Stimulated activated naive CD8-positive, alpha-beta T cell treated with anti-CD3 and anti-CD28 coated beads, Interleukin-15, Interleukin-2, amounts not matched to agents 100 U/mL and 50 U/mL, for 24 hours (primary cell): ENCODE results near the gene CLASP1.

Source experiments
- ATAC-seq: fragments of 150-1000 bp; cut with Tn5 transposase; one replicate; pipeline ENCODE4 v1.10.0; 2021
- DNase-seq: peaks from one replicate; pipeline ENCODE4 v3.0.0; 2021

The CLASP1 gene

DNA sequence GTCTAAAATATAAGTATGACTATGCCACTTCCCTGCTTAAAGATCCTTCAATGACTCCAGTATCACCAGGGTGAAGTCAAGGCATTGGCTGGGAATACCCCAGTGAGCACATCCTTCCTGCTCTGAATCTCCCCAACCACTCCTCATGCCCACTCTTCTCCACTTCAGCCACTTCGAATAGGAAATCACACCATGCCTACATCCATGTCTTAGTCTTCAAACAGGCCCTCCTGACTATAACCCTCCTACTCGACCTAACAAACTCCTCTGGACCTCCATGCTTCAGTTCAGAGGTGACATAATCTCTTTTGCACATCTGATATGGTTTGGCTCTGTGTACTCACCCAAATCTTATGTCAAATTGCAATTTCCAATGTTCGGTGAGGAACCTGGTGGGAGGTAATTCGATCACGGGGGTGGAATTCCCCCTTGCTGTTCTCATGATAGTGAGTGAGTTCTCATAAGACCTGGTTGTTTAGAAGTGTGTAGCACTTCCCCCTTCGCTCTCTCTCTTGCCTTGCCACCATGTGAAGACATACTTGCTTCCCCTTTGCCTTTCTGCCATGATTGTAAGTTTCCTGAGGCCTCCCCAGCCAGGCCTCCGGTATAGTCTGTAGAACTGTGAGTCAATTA lies 276.4 kb downstream of the CLASP1 start:
- ATAC-seq = no peak
- no peak for DNase-seq

DNA sequence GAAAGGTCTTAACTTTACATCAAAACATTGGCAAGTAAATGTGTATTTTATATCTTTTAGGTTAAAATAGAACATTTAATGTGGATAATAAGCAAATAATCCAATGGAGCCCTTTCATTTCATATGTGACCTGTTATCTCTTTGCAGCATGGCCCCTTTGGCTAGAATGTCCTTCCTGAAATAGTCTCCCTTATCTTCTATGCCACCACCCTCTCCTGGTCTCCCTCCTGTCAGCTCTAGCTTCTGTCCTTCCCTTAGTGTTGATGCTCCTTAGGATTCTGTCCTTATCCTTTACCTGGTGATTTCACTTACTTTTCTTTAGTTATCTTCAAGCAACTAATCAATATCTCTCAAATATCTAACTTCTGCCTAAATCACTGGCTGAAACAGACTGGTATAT lies 277.2 kb downstream of the CLASP1 start:
- no peak for ATAC-seq

DNA sequence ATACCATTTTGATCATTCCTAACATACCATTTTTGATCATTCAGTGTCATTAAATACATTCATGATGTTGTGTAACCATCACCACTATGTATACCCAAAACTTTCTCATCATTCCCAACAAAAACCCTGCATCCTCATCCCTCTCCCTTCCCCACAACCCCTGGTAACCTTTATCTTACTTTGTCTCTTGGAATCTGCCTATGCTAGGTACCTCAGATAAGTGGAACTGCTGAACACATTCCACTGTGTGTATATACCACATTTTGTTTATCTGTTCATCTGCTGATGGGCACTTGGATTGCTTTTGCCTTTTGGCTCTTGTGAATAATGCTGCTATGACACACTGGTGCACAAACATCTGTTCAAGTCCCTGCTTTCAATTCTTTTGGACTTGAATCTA lies 280.4 kb downstream of the CLASP1 start:
- DNase-seq (no peak), ATAC-seq (no peak)

More for the DNA sequence above, 277.2 kb downstream of the CLASP1 start:
- no peak for DNase-seq

DNA sequence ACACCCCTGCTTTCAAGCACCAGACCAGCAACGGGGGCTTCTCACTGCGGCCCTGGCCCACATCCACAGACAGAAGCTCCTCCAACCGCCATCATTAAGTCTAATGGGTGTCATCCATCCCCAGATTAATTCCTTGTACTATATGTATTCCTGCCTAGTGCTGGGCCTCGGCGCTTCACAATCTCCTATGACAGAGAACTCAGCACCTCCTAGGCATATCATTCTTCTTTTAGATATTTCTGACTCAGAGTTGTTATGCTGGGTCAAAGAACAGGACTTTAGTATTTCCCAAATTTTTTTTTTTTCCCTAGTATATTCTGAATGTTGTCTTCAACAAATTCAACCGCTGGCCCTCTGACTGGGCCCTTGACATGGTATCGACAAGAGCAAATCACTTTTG lies 281.1 kb downstream of the CLASP1 start:
- no peak for ATAC-seq
- no peak for DNase-seq

DNA sequence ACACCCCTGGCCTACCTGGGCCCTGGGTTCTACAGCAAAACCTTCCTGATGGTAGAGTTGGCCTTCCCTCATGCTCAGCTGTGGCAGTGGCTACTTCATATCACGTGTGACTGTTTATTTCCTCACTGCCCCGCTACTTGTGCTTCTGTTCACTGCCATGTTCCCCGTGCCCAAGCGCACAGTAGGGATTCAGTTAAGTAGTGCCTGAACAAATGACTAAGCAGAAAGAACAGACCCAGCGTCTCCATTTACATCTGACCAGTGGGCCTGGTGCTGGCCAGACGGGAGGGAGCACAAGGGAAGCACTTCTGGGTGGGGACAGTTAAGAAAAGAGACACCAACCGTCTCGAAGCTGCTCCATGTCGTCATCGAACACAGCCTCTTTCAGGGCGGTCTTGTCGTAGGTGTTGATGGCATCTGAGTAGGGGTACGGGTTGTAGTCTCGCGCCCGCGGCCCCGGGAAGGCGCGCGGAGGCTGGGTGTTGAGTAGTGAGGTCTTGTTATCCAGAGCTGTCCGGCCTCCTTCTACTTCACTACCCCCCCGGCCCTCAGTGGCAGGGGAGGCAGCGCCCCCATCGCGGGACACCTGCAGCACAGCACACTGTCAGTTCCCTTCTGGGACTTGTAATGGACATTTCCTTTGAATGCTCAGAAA lies 281.9 kb downstream of the CLASP1 start:
- ATAC-seq = no peak
- no peak for DNase-seq

DNA sequence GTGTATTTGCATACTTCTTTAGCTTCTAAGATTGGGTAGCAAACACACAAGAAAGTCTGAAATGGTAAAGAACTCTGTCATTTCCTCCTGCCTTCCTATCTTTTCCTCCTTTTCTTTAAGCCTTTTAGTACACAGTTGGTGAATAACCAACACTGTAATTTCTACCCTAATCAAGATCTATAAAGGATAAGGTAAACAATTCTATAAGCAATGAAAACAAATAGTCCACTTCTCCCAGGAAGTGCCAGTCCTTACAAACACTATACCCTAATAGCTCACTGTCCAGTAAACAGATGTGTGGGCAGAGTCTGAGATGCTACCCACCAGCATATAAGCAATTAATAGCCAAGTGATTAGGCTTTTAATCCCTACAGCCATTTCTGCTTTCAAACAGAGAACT lies 283.2 kb downstream of the CLASP1 start:
- DNase-seq (no peak), ATAC-seq (no peak)

DNA sequence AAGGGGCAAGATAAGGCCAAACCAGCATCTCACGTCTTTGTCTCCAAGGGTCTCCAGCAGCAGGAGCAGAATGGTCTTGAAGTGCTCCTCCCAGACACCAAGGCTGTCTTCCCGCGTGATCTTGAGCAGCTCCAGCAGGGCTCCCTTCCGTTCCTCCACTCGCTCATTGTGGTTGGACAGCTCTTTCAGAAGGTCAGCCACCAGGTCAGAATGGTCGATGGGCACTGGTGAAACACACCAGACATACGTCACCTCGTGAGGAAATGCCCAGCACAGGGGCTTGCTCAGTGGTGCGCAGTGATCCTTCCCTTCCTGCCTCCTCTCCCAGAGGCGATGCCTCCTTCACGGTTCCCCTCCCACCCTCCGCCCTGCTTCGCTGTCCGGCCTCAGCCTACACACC lies 284.2 kb downstream of the CLASP1 start:
- no peak for ATAC-seq
- no peak for DNase-seq

DNA sequence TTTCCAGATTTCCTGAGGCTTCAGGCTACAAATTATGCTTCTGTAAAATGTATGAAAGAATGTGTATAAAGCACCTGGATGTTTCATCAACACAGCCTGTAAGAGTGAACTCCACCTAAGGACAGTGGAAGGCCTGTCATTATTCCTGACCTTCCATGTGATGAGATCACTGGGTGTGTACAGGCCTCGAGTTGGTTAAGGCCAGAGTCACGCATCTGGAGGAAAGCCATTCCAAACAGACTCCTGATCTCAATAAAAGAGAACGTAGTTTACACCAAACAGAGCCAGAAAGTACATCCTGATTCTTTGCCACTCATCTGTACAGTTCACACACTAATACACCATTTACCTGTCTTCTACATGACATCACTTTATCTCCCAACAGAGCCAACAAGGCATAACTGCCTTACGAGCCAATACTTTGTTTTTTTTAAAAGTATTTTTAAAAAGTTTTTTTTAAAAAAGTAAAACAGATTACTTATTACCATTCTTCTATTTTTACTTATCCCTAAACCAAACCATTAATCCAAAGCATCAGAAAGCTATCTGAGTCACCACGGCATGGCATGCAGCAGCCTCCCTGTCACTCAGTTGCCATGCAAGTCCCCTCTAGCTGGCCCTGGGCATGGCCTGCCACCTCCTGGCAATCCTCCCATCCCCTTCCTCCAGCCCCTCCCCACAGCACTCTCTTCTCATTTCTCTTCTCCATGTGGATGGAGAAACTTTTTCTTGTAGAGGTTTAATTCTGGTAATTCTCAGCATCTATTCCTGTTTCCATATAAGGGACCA lies 285.4 kb downstream of the CLASP1 start:
- no peak for DNase-seq
- ATAC-seq = no peak

DNA sequence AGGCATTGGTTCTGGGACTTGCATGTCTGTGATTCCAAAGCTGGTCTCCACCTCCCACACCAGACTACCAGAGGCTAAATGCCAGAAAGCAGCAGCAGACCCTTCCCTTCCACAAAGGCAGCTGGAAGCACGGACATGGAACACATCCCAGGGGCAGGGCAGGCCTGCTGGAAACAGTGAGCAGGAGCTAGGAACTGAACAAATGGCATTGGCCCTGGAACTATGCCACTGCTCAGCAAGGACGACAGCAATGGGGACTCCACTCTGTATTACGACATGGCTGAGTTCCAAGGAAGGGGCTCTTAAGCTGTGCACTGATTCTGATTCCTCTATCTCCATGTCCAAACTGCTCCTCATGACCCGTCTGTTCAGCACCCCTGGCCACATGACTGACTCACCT lies 286.5 kb downstream of the CLASP1 start:
- ATAC-seq (no peak), DNase-seq (no peak)

DNA sequence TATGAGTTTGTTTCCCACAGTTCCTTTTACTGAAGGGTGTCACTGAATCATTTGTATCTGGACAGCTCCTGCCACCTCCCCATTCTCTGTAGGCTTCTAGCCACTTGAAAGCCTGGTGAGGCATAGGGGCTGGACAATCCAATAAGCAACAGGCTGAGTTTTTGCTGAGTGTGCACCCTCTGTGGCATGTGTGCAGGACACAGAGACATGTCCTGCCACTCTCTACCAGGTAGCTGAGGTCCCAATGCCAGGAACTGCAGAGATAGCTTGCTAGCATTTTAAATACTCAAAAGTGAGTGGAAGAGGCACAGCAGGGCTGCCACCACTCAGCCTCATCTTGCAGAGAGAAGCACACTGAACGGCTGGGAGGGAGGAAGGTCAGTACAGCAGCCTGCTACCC lies 287.0 kb downstream of the CLASP1 start:
- DNase-seq = no peak
- no peak for ATAC-seq

DNA sequence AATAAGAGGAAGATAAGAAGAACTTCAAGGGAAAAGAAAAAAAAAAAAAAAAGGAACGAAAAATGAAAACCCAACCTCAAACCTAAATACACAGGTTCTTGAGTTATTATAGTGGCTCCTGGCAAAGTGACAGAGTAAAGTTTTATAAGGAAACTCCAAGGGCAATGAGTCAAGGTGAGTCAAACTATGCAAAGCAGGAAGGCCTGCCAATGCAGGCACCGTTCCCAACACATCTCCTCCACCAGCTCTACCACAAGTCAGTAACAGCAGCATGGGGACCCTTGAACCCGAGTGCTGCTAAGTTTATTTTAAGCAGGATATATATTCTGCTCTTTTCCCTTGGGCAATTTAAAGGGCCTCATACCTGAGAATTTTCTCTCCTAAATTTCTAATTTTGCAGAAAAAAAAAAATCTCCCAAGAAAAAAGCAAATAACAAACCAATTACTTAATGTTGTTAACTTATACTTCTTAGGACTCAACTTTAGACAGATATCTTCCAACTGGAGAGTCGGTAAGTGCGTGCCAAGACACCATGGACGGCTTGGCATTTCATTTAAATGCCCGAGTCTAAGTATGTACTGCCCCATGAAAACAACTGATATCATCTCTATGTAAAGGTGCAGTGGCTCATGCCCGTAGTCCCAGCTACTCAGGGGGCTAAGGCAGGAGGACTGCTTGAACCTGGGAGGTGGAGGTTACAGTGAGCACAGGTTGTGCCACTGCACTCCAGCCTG lies 288.5 kb downstream of the CLASP1 start:
- DNase-seq (no peak), ATAC-seq (peak; percentile 70)

DNA sequence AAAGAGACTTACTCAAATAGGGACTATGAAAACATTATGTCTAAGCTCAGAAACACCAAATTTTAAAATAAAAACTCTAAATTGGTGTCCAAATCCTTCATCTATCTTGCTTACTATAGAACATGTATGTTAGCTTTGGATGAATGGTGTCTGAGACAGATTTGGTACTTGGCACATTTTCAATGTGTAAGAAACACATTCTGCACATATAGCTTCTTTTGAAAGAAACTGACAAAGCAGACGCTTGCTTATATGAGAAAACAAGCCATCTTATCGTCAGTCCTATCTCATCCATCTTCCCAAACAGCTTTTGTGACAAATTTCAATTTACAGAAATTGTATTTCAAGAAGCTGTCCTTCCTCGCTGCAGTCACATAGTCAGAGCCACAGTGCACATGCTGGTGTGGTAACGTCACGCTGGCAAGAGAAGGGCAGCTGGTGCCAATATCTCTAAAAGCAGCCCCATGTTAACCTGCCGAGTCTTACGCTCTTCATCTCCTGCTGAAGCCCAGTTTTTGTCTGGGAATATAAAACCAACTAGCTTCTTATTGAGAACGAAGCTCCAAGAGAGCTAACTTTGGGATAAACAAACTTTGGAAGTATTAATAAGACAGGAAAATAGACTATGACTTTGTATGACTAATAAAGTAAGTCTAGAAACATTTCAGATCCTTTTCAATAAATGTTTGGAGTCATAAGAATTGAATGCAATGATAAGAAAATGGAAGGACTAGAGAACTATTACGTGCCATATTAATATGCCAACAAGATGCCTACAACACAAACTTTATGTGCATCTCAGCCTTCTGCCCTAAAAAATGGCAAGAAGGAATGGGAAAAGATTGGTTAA lies 289.3 kb downstream of the CLASP1 start:
- ATAC-seq (no peak), DNase-seq (no peak)

DNA sequence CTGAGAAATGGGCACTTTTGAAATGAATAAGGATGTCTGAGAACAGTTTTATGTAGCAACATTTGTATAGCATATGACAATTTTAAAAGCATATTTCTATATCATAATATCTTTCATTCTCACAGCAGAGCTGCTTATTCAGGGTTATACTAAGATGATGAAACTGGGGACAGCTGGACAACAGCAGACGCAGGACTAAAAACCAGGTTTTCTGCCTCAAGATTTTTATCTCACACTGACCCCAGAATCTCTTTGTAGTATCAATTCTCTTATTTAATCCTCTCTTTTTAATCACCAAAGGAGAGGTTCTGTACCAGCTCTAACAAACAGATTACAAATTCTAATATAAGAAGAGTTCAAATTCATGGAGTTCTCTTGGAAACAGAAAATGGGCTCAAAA lies 290.1 kb downstream of the CLASP1 start:
- no peak for DNase-seq
- no peak for ATAC-seq

DNA sequence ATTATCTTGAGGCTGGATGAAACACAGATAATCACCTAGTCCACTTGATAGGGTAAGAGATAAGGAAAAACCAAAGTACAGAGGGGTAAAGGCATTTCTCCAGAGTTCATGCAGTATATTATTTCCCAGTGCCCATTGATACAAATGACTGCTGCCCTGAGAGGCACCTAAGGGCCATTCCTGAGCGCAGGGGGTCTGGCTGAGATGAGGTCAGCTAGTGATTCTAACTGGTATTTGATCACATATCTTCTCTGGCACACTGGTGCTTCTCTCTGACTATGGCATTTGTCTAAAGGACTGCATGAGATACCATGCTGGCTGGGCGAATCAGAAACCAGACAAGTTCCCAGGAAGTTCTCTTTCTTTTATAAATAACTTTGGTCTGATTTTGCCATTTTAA lies 291.0 kb downstream of the CLASP1 start:
- ATAC-seq = no peak

DNA sequence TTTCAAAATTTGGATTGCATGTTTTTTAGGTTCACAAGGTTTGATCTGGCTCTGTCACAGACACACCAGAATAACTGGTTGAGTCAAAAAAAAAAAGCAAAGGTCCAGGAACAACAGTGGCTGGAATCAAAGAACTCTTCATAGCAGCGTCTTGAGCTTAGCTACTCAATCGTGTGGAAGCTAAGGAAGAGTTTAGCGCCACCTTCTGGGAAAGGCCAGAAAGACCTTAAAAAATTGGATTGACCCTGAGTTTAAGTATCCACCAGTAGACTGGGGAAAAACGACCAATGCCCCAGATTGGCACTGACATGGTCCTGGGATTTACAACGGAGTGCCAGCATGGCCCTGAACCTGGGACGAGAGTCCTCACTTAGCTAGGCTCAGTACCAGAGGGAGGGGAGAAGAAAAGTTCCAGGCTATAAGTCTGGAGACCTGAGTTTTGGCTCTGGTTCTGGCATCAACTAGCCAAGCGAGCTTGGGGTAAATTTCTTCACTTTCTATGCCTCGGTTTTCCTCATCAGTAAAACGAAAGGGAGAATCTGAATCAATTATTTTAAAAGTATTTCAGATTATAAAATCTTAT lies 293.1 kb downstream of the CLASP1 start:
- no peak for ATAC-seq
- peak; percentile 10 for DNase-seq

More for the DNA sequence above, 291.0 kb downstream of the CLASP1 start:
- DNase-seq = no peak

DNA sequence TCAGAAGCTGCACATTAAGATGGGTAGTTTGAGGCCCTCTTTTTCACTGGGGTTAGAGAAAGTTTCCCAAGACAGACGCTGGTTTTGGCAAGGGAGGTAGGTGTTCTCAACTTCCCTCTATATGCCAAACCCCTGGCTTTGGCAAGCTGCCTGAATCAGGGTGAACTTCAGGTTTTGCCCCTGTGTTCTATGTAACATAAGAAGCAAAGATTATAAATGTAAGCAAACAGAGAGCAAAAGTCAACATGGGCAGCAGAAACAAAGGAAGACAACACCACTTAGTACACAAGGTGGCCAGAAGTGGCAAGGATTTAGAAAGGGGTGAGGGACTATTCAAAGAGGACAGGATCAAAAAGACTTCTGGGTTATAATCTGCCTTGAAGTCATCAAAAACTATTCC lies 293.8 kb downstream of the CLASP1 start:
- ATAC-seq (no peak), DNase-seq (no peak)

DNA sequence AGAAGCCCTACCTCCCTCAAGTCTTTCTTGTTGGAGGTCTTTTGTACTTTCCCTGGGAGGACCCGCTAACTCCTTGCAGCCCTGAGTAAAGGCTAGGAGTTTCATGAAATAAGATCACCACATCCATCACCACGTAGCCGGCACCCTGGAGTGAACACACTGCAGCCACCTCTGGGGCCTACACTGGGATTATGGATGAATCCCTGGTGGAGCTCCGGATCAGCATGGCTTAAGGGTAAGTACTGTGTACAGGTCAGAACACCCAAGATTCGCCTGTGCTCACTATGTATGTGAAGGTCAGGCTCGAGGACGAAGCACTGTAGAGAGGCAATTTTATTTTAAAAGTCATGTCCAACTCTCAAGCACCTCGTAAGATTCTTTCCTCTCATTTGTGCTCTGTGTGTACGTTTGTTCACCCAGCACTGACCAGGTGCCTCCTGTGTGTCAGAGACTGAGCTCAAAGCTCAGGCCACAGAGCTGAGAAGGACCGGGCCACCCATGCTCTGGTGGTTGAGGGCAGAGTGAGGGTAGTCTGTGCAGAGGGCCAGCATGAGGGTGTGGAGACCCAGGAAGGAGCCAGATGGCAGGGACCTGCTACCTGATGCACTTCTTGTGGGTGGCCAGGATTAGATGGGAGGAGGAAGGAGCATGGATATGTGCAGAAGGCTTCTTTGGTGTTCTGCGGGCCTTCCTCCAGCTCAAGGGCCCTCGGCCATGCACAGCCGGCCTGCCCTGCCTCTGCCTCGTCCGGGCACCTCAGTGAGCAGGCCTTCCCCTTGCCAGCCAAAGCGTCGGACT lies 297.5 kb downstream of the CLASP1 start:
- ATAC-seq (no peak), DNase-seq (no peak)

DNA sequence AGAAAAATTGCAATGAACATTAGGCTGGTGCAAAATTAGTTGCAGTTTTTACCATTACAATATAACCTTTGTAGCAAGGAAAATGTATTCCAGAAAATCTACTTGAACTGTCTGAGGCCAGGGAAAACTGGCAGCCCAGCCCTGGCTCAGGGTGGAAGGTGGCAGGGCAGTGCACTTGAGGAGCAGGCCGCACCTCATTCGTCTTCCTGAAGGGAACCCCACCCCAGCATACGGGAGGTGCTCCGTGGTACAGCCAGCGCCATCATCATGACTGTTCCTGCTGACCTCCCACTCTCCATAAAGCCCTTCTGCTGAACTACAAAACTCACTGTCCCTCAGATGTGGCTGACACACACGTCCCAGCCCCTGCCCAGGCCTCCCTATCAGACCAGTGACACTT lies 298.4 kb downstream of the CLASP1 start:
- ATAC-seq = no peak
- DNase-seq = no peak

DNA sequence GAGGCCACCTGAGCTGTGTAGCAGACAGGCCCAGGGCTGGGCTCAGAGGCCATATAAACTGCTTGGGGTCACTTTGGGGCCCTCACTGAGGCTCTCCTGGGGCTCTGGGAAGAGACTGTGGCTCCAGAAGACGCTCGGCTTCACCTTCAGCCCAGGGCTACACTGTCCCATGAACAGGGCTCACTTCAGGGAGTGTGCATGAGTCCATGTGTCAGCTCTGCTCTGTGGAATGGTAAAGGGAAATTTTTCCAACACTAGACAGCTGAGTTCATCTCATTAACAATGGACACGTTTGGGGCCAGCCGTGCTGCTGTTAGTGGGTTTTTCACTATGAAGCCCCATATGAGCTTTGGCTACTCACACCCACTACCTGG lies 298.9 kb downstream of the CLASP1 start:
- ATAC-seq = no peak
- DNase-seq = no peak

DNA sequence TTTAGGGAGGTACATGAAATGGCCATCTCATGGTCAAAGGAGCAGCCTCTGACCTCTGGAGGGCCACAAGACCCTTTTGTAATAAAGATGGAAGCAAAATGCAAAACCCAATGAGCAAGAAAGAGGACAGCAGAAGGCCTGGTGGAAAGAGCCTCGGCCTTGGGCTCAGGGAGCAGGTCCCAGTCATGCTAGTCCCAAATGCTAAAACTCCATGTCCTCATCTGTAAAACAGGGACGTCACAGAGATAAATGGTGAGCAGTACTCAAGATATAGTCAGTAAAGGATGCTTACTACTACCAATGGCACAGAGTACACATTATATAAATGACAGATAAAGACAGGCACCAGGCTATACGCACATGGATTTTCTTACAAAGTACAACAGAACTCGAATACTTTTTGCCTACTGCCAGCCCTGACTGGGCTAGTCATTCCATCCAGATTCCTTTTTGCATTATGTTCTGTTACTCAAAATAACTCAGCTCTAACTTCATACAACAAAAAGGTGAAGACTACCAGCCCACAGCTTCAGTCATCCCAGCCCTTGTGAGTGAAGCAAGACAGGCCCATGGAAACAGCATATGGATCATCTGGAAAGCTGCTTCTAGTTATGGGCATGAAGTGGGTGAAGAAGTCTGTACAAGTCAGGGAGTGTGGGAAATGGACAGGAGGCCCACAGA lies 299.4 kb downstream of the CLASP1 start:
- DNase-seq (no peak), ATAC-seq (no peak)
